Measurements from ENCODE around the gene TMPRSS4.

TMPRSS4 gene

DNA sequence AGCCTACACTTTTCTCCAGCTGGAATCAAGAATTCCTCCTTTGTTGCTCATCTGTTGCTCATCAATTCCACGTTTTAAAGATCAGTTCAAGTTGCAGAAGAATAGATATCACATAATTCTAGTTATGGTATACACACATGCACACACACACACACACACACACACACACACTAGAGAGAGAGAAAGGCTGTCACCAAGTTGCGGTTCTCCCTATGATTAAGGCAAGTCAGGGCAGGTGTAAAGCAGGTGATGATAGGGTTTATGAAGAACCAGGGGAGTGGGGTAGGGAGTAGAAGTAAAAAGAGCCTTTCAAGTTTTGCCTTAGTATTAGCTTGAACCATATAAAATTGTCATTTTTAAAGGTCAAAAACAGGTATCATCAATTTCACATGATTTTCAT lies 31.7 kb upstream of the TMPRSS4 start:
- DNase-seq (ENCODE audit: low read depth, low spot score): no peak
- ChIA-PET POLR2A (no interaction called here), CTCF (interaction anchor here (2.6 kb wide), 1 partner anchor 9 kb away, joined by 11 read pairs; no protein-coding TSS in a partner anchor)
- no peak for TF ChIP-seq CTCF (IDR thresholded peaks at IDR 0.05; ENCODE audit: insufficient read depth, low read length, missing control alignments)
- H3K4me3 ChIP-seq (ENCODE audit: low read depth, low read length): no peak overlapping the region

DNA sequence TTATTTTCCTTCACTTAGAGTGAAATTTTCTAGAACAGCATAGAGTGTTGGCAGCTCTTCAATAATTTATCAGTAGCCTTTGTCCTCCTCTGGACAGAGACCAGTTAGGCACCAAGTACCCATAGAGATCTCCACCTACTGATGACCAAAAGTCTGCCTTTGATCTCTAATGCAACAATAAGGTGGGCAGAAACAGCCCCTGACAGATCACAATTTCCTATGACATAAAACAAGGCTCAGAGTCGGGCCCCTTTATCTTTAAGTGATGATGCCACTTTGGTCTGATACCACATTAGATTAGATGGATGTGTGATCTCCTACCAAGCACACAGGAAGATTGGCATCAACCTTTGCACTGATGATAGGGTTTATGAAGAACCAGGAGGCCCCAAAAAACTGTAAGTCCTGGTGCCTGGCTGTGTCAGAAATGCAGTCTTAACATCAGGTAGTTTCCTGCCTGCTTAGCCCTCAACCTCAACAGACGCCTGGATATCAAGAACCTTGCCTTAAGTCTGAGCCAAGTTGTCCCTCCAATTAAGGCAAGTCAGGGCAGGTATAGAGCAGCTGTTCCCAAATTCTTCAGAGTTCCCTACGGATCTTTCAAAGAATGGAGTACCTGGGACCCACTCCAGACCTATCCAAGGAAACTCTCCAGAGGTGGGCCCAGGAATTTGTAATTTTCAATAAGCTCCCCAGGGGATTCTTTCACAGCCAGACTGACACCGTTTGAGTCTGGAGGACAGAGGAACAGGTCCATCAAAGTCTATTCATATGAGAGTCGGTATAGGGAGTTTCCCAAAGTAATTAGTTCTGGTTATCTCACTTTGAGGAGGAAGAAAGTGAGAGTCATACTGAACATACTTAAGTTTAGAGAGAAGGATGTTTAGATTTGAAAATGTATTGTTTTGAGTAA lies 30.6 kb upstream of the TMPRSS4 start:
- POLR2A ChIA-PET: no interaction called here

DNA sequence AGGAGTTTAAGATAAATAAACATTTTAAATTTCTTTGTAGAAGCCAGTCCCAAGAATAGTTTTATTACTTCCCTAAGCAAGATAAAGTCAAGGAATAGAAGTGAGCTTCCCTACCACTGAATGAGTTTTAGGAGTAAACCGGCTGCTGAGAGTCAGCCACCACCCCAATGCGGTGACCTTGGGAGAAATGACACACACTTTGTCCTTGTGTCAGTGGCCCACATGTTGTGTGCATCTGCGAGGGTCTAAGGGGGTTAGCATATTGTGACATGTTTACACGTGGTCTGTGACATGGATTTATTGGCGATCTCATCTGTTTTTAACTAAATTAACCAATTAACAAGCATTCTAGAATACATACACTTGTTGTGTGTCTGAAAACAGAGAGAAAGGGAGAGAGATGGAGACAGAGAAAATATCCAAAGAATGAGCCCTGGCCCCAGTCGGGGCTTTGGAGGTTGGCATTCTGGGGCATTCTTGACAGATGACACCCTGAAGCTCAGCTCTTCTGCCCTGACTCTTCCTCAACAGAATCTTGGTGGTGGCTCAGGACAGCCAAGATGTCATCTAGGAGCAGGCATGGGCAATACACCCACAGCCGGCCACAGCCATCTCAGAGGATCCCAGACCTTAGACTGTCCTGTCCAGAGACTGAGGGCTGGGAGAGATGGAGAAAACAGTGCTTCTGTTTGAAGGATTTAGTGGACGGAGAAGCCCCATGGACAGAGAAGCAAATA lies 29.7 kb upstream of the TMPRSS4 start:
- ChIA-PET POLR2A (no interaction called here), CTCF (interaction anchor here (1.2 kb wide), 1 partner anchor 204 kb away, joined by 3 read pairs; no protein-coding TSS in a partner anchor)
- TF ChIP-seq CTCF (IDR thresholded peaks at IDR 0.05; ENCODE audit: insufficient read depth, low read length, missing control alignments): no peak
- DNase-seq (ENCODE audit: low read depth, low spot score): no peak
- H3K4me3 ChIP-seq (ENCODE audit: low read depth, low read length): no peak overlapping the region

More for the DNA sequence above, 30.6 kb upstream of the TMPRSS4 start:
- CTCF ChIA-PET: no interaction called here
- no peak for DNase-seq (ENCODE audit: low read depth, low spot score)
- no peak for TF ChIP-seq CTCF (IDR thresholded peaks at IDR 0.05; ENCODE audit: insufficient read depth, low read length, missing control alignments)
- no peak overlapping the region for H3K4me3 ChIP-seq (ENCODE audit: low read depth, low read length)

GRCh38 chr11:118047749-118048148 lies 29.1 kb upstream of the TMPRSS4 start:
- no peak for DNase-seq (ENCODE audit: low read depth, low spot score)
- no peak for TF ChIP-seq CTCF (IDR thresholded peaks at IDR 0.05; ENCODE audit: insufficient read depth, low read length, missing control alignments)
- ChIA-PET CTCF (interaction anchor here (1.2 kb wide), 1 partner anchor 204 kb away, joined by 3 read pairs; no protein-coding TSS in a partner anchor), POLR2A (no interaction called here)
- no peak overlapping the region for H3K4me3 ChIP-seq (ENCODE audit: low read depth, low read length)

DNA sequence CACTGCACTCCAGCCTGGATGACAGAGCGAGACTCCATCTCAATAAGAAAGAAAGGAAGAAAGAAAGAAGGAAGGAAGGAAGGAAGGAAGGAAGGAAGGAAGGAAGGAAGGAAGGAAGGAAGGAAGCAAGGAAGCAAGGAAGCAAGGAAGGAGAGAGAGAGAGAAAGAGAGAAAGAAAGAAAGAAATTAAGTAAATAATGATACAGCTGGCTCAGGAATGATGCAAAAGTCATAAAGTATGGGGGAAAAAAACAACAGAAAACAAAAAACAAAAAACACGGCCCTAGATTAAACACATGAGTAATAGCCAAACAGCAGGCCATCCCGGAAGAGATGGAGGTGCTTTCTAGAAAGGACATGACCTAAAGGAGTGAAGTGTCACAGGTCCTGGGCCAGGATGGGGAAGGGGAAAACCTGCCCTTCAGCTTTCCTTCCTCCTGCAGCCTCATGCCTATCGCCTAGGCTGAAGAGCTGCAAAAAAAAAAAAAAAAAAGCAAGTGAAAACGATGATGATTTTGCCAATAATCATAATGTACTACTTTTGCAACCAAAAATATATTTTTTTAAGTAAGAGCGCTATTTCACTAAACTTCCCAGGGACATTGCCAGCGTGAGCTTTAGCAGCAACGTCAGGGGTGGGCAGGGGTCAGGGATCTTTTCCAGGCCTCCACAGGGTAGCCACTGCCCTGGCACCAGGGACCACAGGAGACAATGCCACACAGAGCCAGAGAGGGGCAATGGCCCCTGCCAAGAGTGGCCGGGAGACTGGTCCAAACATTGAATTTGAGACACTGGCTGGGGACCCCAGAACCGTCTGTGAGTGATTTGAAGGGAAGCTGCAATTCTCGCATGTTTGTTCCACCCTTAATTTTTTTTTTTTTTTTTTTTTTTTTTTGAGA lies 28.2 kb upstream of the TMPRSS4 start:
- no peak overlapping the region for H3K4me3 ChIP-seq (ENCODE audit: low read depth, low read length)
- no peak for TF ChIP-seq CTCF (IDR thresholded peaks at IDR 0.05; ENCODE audit: insufficient read depth, low read length, missing control alignments)
- DNase-seq (ENCODE audit: low read depth, low spot score): no peak
- ChIA-PET CTCF (interaction anchor here (1.2 kb wide), 1 partner anchor 205 kb away, joined by 3 read pairs; no protein-coding TSS in a partner anchor), POLR2A (no interaction called here)

Data from AG04449 (cell line).